Neuronal stem cell (in vitro differentiated cells): Measurements from ENCODE around the gene MTHFD2L.

ENCODE experiments used
- DNase-seq: peaks from one replicate; pipeline ENCODE4 v3.0.0-alpha.2; 2013; ENCODE audit warnings: low spot score
- H2AFZ ChIP-seq: one replicate; pipeline ENCODE4 v1.6.1; 2013; ENCODE audit warnings: mild to moderate bottlenecking, low read length, inconsistent platforms
- H2AK5ac ChIP-seq: 2 replicates; pipeline ENCODE4 v1.6.1; 2013; ENCODE audit warnings: low read depth, mild to moderate bottlenecking, inconsistent platforms, low read length, moderate library complexity, mixed read lengths
- H2BK120ac ChIP-seq: 2 replicates; pipeline ENCODE4 v1.6.1; 2013; ENCODE audit warnings: low read depth, mild to moderate bottlenecking, inconsistent platforms, low read length, moderate library complexity, mixed read lengths
- H2BK12ac ChIP-seq: one replicate; pipeline ENCODE4 v1.6.1; 2013; ENCODE audit warnings: low read length, inconsistent platforms
- H2BK15ac ChIP-seq: 2 replicates; pipeline ENCODE4 v1.6.1; 2013; ENCODE audit warnings: mild to moderate bottlenecking, low read length, inconsistent platforms, mixed read lengths
- H2BK5ac ChIP-seq: one replicate; pipeline ENCODE4 v1.6.1; 2013; ENCODE audit warnings: inconsistent platforms, mild to moderate bottlenecking, low read length, moderate library complexity
- H3K14ac ChIP-seq: one replicate; pipeline ENCODE4 v1.6.1; 2013; ENCODE audit warnings: low read length, inconsistent platforms
- H3K18ac ChIP-seq: 2 replicates; pipeline ENCODE4 v1.6.1; 2013; ENCODE audit warnings: low read length, inconsistent platforms
- H3K23ac ChIP-seq: 2 replicates; pipeline ENCODE4 v1.6.1; 2013; ENCODE audit warnings: low read depth, mild to moderate bottlenecking, mixed read lengths, low read length, inconsistent platforms; ENCODE audit not compliant: poor library complexity
- H3K27ac ChIP-seq: replicated peaks from 3 replicates; pipeline ENCODE4 v1.5.1; 2013; ENCODE audit warnings: low read length, inconsistent platforms
- H3K27me3 ChIP-seq, 3 experiments: 2 replicates each; pipeline ENCODE4 v1.6.1; 2013; ENCODE audit warnings: low read length in 3 of 3, mild to moderate bottlenecking in 2 of 3, inconsistent platforms in 1 of 3, low read depth in 1 of 3, mixed read lengths in 1 of 3, moderate library complexity in 1 of 3; ENCODE audit not compliant: control insufficient read depth in 3 of 3, insufficient read depth in 3 of 3
- H3K36me3 ChIP-seq, 2 donors: replicated peaks in 1 of 2; 2 replicates each; pipeline ENCODE4 v1.6.1; 2013; ENCODE audit warnings: low read length in 2 of 2; ENCODE audit not compliant: control insufficient read depth in 2 of 2, insufficient read depth in 2 of 2
- H3K4ac ChIP-seq: 2 replicates; pipeline ENCODE4 v1.6.1; 2013; ENCODE audit warnings: inconsistent platforms, mild to moderate bottlenecking, low read length, moderate library complexity
- H3K4me1 ChIP-seq, 2 donors: 1 replicate in 1 of 2; 2 replicates in 1 of 2; pipeline ENCODE4 v1.6.1; 2013; ENCODE audit warnings: low read length in 2 of 2, low read depth in 1 of 2; ENCODE audit not compliant: control insufficient read depth in 2 of 2, insufficient read depth in 1 of 2
- H3K4me2 ChIP-seq: one replicate; pipeline ENCODE4 v1.6.1; 2013; ENCODE audit warnings: mild to moderate bottlenecking, low read length, inconsistent platforms; ENCODE audit not compliant: insufficient read depth, poor library complexity, severe bottlenecking
- H3K4me3 ChIP-seq, 2 donors: 2 replicates each; pipeline ENCODE4 v1.5.1; 2013; ENCODE audit warnings: low read length in 2 of 2, mild to moderate bottlenecking in 2 of 2, inconsistent platforms in 1 of 2, moderate library complexity in 1 of 2
- H3K79me1 ChIP-seq: one replicate; pipeline ENCODE4 v1.6.1; 2013; ENCODE audit warnings: low read depth, mild to moderate bottlenecking, inconsistent platforms, low read length, moderate library complexity
- H3K9ac ChIP-seq: one replicate; pipeline ENCODE4 v1.6.1; 2013; ENCODE audit warnings: mild to moderate bottlenecking, low read depth, low read length, inconsistent platforms; ENCODE audit not compliant: poor library complexity
- H3K9me3 ChIP-seq, 2 donors: replicated peaks in 1 of 2; 2 replicates each; pipeline versions ENCODE3 to v1.6.1; 2013; ENCODE audit warnings: low read length in 2 of 2, mild to moderate bottlenecking in 2 of 2, inconsistent platforms in 1 of 2, low read depth in 1 of 2, mixed read lengths in 1 of 2, moderate library complexity in 1 of 2; ENCODE audit not compliant: control insufficient read depth in 2 of 2, insufficient read depth in 1 of 2
- H4K8ac ChIP-seq: one replicate; pipeline ENCODE4 v1.6.1; 2013; ENCODE audit warnings: low read depth, mild to moderate bottlenecking, inconsistent platforms, low read length, moderate library complexity
- H4K91ac ChIP-seq: one replicate; pipeline ENCODE4 v1.6.1; 2013; ENCODE audit warnings: low read length, low read depth, mild to moderate bottlenecking, inconsistent platforms; ENCODE audit not compliant: poor library complexity
- WGBS, 2 donors: extraction: QIAGEN DNeasy Blood & Tissue Kit; methylation state at CpG; one replicate each; pipeline ENCODE4 v1.1.7; 2013; ENCODE audit warnings: missing lambda C conversion rate in 2 of 2, mixed read lengths in 1 of 2; ENCODE audit not compliant: insufficient read length in 2 of 2, insufficient replicate concordance in 1 of 2; ENCODE audit errors: extremely low coverage in 2 of 2; 5-methylcytosine and 5-hydroxymethylcytosine counted together

The MTHFD2L gene

DNA sequence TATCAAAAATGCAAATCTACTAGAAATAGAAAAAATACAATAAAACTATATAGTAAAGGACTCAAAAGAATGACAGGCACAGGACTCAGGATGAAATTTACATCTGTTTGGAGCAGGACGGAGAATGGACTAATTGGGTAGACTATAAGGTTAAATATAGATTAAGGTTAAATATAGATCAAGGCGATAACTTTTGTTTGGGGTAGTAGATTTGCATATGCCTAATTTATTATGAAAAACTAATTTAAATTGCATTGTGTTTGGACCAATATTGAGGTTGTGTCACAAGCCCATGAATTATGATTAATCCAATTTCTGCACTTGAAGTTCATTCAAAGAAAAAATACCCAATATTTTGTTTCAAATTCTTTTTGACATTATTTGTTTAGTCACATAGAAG, 31.0 kb downstream of the MTHFD2L start:
- Histone ChIP-seq H2BK12ac (no peak overlapping the region), H2AFZ (no peak overlapping the region), H3K27ac (no peak overlapping the region), H2BK15ac (no peak overlapping the region), H2BK120ac (no peak overlapping the region), H3K4me1 (no peaks in the 10 kb centered on the region), H3K27me3 (no peaks in the 10 kb centered on the region), H4K8ac (no peak overlapping the region), H3K79me1 (no peaks in the 10 kb centered on the region), H2AK5ac (no peak overlapping the region), H3K36me3 (peaks cover 0 to 3% of the 10 kb centered on the region in 2 donors), H3K4me3 (no peak overlapping the region), H3K18ac (no peak overlapping the region), H3K4me2 (no peak overlapping the region), H3K4ac (no peak overlapping the region), H3K14ac (no peak overlapping the region), H2BK5ac (no peak overlapping the region), H3K9me3 (peaks cover 0 to 3% of the 10 kb centered on the region in 2 donors), H4K91ac (no peak overlapping the region), H3K23ac (no peak overlapping the region), H3K9ac (no peak overlapping the region)
- no peak for DNase-seq
- no CpG with 5 or more reads among the region's 2 CpGs for WGBS, 2 donors

DNA sequence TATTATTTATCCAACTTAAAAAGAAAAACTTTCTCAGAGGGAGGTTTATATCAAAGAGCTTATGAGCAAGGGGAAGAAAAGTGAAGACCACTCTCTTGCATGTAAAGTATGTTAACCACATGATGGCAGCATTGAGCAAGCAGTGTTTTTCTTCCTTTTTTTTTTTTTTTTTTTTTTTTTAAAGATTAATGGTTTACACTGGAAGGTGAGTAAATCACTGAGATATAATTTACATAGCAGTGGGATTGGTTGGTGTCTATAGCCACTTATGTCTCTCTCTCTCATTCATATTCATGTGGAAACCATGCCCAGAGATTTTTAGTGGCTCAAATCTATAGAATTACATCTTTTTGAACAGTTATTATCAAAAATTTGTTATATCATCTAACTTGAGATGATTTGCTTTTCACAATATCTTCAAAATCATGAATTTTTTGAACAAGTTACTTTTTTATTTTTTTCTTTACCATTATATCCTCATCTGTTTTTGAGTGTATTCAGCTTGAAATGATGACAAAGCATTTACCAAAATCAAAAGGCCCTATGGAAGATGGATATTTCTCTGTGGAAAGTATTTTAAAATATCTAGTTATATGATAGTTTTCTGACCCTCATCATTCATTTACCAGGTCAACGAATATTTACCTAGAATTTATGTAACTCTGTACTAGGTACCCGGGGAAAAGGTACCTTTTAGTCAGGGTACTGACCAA, 31.6 kb downstream of the MTHFD2L start:
- H2AK5ac ChIP-seq: no peak overlapping the region
- H3K4ac ChIP-seq: no peak overlapping the region
- no peak overlapping the region for H2BK5ac ChIP-seq
- H4K91ac ChIP-seq: no peak overlapping the region
- H3K27ac ChIP-seq: no peak overlapping the region
- H3K4me1 ChIP-seq: no peaks in the 10 kb centered on the region
- DNase-seq: peak; percentile 32
- no peak overlapping the region for H3K14ac ChIP-seq
- no peak overlapping the region for H2BK15ac ChIP-seq
- H3K9ac ChIP-seq: no peak overlapping the region
- H3K23ac ChIP-seq: no peak overlapping the region
- no peaks in the 10 kb centered on the region for H3K9me3 ChIP-seq
- no peaks in the 10 kb centered on the region for H3K36me3 ChIP-seq
- no peak overlapping the region for H3K18ac ChIP-seq
- no peak overlapping the region for H3K4me3 ChIP-seq
- no peak overlapping the region for H2BK120ac ChIP-seq
- no CpG with 5 or more reads among the region's 2 CpGs for WGBS, 2 donors
- no peak overlapping the region for H2AFZ ChIP-seq
- H3K27me3 ChIP-seq: no peaks in the 10 kb centered on the region
- H3K4me2 ChIP-seq: no peak overlapping the region
- no peak overlapping the region for H2BK12ac ChIP-seq
- H4K8ac ChIP-seq: no peak overlapping the region
- no peaks in the 10 kb centered on the region for H3K79me1 ChIP-seq

DNA sequence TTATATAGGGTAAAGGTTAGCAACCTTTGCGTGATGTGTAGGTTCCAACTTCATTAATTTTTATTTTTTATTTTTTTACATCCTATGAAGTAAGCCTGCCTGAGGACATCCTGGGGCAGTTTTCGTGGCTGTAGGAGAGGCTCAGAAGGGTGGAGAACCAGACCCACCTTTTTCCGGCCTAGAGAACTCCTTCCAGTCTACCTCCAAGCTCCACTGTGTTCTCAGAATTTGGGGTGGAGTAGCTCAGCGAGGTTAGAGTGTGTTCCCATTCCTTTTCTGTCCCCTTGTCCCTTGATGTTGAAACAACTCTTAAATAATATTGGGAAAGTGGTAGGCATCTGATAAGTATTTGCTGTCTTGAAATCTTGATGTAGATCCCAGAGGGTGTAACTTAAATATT, 32.4 kb downstream of the MTHFD2L start:
- Histone ChIP-seq H2AK5ac (no peak overlapping the region), H3K27ac (no peak overlapping the region), H3K9me3 (no peaks in the 10 kb centered on the region), H3K79me1 (no peaks in the 10 kb centered on the region), H3K18ac (no peak overlapping the region), H4K8ac (no peak overlapping the region), H2BK5ac (no peak overlapping the region), H3K9ac (no peak overlapping the region), H3K23ac (no peak overlapping the region), H4K91ac (no peak overlapping the region), H2BK120ac (no peak overlapping the region), H2BK15ac (no peak overlapping the region), H3K36me3 (peaks cover 0 to under 1% of the 10 kb centered on the region in 2 donors), H2BK12ac (no peak overlapping the region), H3K4me2 (no peak overlapping the region), H3K27me3 (no peaks in the 10 kb centered on the region), H2AFZ (no peak overlapping the region), H3K4me1 (no peaks in the 10 kb centered on the region), H3K4me3 (no peak overlapping the region), H3K4ac (no peak overlapping the region), H3K14ac (no peak overlapping the region)
- no peak for DNase-seq
- WGBS, 2 donors: no CpG with 5 or more reads among the region's 4 CpGs

DNA sequence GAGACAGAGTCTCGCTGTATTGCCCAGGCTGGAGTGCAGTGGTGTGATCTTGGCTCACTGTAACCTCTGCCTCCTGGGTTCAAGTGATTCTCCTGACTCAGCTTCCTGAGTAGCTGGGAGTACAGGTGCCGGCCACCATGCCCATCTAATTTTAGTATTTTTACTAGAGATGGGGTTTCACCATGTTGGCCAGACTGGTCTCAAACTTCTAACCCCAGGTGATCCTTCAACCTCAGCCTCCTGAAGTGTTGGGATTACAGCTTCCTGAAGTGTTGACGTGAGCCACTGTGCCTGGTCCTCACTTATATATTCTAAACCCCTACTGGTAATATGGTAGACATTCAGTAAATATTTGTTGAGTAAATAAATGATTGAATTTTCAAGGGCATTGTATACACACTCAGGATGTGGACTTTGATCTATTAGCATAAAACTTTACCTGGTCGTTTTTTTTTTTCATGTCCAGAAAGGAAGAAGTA, 33.0 kb downstream of the MTHFD2L start:
- Histone ChIP-seq H3K23ac (no peak overlapping the region), H3K14ac (no peak overlapping the region), H3K18ac (no peak overlapping the region), H3K27me3 (no peaks in the 10 kb centered on the region), H2AK5ac (no peak overlapping the region), H3K79me1 (no peaks in the 10 kb centered on the region), H3K36me3 (peaks cover 0 to 4% of the 10 kb centered on the region in 2 donors), H3K4me2 (no peak overlapping the region), H3K4me1 (no peaks in the 10 kb centered on the region), H4K91ac (no peak overlapping the region), H2AFZ (no peak overlapping the region), H3K4ac (no peak overlapping the region), H2BK120ac (no peak overlapping the region), H3K27ac (no peak overlapping the region), H2BK12ac (no peak overlapping the region), H4K8ac (no peak overlapping the region), H3K4me3 (no peak overlapping the region), H2BK15ac (no peak overlapping the region), H2BK5ac (no peak overlapping the region), H3K9ac (no peak overlapping the region), H3K9me3 (no peaks in the 10 kb centered on the region)
- no CpG with 5 or more reads among the region's 4 CpGs for WGBS, 2 donors
- no peak for DNase-seq
